Measurements from ENCODE around the gene MRPS12.

The MRPS12 gene

GRCh38 chr19:38919837-38920601, 10.7 kb upstream of the MRPS12 start:
- TF ChIP-seq ZFX (IDR thresholded peaks at IDR 0.05; ENCODE audit: borderline replicate concordance) (no peak), CTCF (IDR thresholded peaks at IDR 0.05) (no peak)
- H3K27ac ChIP-seq = no peak overlapping the region

DNA sequence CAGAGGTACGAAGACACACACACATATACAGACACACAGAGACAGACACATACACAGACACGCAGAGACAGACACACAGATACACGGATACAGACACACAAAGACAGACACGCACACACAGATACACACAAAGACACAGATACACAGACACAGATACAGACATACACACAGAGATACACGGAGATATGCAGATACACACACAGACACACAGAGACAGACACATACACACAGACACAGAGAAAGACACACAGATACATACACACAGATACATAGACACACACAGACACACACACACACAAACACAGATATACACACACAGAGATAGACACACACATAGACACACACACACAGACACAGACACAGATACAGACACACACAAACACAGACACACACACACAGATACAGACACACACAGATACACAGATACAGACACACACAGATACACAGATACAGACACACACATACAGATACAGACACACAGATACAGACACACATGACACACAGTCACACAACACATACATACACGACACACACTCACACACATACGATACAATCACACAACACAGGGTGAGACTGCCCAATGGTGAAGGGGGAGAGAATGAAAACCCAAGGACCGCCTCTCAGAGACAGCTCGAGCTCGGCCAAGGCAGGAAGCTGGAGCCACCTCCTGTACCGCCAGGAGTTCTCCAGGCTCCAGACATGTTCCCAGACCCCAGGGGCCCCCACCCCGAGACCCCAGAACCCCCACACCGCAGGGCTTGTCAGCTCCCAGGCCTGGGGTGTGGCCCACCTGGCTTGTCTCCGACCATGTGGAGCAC, 9.9 kb upstream of the MRPS12 start:
- H3K27ac ChIP-seq = no peak overlapping the region
- no peak for TF ChIP-seq CTCF (IDR thresholded peaks at IDR 0.05)
- TF ChIP-seq ZFX (IDR thresholded peaks at IDR 0.05; ENCODE audit: borderline replicate concordance) = no peak

DNA sequence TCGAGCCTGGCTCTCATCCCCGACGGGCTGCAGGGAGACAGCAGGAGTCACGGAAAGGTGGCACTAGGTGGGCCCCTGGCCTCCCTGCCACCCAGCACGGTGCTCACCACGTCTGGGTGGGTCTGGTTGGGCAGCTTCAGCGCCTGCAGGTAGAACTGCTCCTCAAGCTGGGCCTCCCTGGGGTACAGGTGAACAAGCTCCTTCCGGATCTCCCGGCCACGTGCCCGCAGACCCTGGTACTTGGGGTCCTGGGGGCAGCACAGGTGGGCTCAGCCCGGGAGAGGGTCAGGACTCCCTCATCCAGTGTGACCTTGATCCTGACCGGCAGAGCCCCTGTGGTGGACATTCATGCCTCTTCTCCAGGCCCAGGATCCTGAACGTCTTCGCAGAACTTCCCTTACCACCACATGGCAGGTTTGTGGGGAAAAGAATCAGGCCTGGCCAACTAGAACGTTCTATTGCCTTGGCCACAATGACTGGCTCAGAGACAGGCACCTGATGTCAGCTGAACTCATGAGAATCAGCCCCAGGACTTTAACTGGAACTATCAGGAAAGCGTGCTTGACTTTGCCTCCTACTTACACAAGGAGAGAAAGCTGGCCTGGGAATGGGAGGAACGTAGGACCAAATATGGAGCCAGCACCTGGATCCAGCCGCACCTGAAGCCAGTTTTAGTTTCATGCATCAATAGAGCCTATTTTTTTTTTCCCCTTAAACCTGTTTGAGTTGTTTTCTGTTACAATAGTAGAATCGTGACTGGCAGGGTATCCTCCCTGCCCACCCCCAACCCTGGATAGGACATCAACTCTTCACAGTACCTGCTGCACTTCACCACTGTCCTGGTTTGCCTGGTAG, 9.1 kb upstream of the MRPS12 start:
- TF ChIP-seq ZFX (IDR thresholded peaks at IDR 0.05; ENCODE audit: borderline replicate concordance) (no peak), CTCF (IDR thresholded peaks at IDR 0.05) (no peak)
- no peak overlapping the region for H3K27ac ChIP-seq

DNA sequence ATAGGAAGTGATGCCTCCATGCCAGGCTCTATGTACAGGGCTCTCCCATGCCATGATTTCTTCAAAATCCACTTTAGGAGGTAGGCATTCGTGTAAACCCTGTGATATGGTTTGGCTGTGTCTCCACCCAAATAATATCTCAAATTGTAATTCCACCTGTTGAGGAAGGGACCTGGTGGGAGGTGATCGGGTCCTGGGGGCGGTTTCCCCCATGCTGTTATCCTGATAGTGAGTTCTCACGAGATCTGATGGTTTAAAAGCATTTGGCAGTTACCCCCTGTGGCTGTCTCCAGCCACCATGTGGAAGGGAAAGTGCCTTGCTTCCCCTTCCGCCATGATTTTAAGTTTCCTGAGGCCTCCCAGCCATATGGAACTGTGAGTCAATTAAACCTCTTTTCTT, 8.3 kb upstream of the MRPS12 start:
- H3K27ac ChIP-seq = no peak overlapping the region
- TF ChIP-seq CTCF (IDR thresholded peaks at IDR 0.05) (no peak), ZFX (IDR thresholded peaks at IDR 0.05; ENCODE audit: borderline replicate concordance) (no peak)

- no peak overlapping the region for H3K27ac ChIP-seq
- TF ChIP-seq CTCF (IDR thresholded peaks at IDR 0.05) (no peak), ZFX (IDR thresholded peaks at IDR 0.05; ENCODE audit: borderline replicate concordance) (no peak)
These were observed 6.4 kb upstream of the MRPS12 start for GRCh38 chr19:38924388-38924787.

- H3K27ac ChIP-seq = no peak overlapping the region
- TF ChIP-seq CTCF (IDR thresholded peaks at IDR 0.05) (no peak), ZFX (IDR thresholded peaks at IDR 0.05; ENCODE audit: borderline replicate concordance) (no peak)
These were observed 2.2 kb upstream of the MRPS12 start for GRCh38 chr19:38928391-38929001.

Data from 22Rv1 (cell line).